ENCODE measurements around the gene GLT6D1.

Gene GLT6D1

DNA sequence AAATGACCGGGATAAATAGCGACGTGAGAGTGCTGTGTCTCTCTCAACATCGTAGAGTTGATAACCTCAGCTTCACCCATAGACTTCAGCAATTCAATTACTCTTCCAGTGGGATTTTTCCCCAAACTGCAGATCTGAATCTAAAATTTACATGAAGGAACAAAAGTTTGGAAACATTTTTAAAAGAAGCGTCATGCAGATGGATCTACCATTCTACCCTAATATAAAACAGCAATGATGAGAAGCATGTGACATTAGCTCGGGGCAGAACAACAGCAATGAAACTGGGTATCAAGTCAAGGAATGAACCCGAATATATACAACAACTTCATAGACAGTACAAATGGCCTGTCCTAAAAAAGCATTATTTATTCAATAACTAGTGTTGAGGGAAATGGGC lies 18.8 kb downstream of the GLT6D1 start:
- no peak for DNase-seq

DNA sequence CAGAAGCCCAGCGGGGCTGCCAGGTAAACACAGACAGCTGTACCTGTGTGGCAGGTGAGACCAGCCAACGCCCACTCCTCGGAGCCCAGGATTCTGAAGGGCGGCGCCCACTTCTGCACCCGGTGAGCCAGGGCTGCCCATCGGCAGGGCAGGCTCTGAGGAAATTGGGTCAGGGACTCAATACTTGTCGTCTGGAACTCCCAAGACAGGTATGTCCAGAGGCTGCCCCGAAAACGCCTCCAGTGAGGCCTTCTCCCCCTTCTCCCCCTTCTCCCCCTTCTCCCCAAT lies 19.8 kb downstream of the GLT6D1 start:
- no peak for DNase-seq

DNA sequence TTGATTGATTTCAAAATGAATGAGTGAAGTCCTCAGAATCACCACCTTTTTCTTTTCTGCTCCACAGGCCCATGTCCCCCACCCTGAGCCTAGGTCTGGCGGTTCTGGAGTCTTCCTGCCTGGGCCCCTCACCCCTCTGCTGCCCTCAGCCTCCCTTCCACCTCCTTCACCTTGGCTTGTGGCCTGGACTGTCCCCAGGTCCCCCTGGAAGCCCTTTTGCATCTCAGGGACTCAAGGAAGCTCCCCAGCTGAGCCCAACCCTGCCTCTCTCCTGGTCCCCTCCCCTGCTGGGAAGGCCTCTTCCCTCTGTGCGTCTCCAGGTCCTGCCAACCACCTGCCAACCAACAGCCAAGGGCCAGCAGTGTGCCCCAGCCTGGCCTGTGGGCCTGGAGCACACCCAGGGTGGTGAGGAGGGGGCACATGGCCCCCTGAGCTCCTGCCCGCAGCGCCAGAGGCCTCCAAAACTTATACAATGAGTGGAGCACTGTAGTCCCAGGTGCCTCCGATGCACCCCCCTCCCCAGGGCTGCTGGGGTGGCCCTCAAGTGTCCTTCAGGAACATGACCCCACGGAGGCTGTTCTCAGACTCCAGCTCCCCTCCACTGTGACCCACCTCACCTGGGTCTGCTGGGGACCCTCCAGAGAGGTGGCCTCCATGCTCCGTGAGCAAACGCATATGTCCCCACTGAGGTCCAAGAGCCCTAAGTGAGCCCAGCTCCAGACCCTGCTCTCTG lies 20.3 kb downstream of the GLT6D1 start:
- DNase-seq, result no peak

DNA sequence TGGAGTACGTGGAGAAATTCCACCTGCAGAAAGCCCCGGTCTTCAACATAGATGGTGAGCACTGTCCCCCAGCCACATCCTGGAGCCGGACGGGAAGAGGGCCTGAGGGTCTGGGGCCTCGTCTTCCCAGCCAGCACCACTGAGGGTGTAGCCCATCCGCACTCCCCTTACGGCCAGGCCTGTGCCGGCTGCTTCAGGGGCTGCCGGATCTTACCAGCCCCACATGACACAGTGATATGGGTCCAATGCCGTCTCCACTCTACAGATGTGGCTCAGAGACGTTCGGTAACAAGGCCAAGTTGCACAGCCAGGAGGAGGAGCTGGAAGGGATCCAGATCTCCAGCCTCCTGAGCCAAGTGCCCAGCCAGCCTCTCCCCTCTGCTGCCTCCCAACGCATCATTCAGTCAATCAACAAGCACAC lies 21.3 kb downstream of the GLT6D1 start:
- no peak for DNase-seq

DNA sequence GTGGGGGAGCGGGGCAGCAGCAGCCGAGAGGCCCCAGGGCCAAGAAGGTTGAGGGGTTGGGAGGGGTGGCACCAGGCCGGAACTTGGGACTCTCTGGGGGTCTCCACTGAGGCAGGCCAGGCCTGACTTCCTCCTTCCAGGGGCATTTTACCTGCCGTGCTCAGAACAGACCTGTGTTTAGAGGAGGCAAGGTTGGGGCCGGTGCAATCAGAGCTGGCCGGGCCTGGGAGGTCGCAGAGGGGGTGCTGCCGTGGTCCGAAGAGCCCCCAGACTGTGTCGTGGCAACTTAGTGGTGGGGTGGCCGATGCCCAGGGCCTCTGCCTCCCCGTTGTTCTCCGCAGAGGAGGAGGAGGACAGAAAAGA lies 21.8 kb downstream of the GLT6D1 start:
- no peak for DNase-seq

DNA sequence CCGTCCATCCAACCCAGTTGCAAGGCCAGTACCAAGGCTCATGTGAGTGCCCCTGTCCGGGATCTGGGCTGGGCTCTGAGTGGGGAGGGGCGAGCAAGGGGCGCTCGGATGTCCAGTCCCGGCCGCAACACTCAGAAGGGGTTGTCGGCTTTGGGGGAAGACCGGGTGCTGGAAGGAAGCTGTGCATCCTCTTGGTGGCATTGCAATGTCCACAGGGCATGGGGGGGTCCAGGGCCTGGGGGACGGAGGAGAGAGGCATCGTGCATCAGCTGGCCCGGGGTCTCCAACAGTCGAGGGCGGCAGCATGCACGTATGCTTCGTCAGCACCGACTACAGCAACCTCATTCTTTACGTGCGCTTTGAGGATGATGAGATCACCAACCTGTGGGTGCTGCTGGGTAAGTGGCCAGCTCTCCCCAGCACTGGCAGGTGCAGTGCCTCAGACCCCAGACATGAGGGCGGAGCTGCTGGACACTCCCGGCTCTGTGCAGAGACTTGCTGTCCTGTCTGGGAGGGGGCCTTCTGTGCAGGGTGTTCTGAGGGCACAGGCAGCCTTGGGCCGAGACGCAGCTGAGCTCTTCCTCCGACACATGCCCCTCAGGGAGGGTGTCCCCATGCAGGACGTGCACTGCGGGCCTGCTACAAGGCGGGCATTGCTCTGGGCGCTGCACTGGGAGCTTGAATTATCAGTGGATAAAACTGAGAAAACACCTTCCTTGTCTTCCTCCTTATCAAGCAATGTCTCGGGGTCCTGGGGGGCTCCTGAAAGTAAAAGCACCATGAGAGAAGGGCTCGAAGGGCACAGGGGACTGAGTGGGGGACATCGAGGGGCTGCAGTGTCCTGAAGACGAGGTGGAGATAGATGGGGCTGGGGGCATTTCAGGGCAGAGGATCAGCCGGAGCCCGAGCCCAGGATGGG lies 22.5 kb downstream of the GLT6D1 start:
- no peak for DNase-seq

DNA sequence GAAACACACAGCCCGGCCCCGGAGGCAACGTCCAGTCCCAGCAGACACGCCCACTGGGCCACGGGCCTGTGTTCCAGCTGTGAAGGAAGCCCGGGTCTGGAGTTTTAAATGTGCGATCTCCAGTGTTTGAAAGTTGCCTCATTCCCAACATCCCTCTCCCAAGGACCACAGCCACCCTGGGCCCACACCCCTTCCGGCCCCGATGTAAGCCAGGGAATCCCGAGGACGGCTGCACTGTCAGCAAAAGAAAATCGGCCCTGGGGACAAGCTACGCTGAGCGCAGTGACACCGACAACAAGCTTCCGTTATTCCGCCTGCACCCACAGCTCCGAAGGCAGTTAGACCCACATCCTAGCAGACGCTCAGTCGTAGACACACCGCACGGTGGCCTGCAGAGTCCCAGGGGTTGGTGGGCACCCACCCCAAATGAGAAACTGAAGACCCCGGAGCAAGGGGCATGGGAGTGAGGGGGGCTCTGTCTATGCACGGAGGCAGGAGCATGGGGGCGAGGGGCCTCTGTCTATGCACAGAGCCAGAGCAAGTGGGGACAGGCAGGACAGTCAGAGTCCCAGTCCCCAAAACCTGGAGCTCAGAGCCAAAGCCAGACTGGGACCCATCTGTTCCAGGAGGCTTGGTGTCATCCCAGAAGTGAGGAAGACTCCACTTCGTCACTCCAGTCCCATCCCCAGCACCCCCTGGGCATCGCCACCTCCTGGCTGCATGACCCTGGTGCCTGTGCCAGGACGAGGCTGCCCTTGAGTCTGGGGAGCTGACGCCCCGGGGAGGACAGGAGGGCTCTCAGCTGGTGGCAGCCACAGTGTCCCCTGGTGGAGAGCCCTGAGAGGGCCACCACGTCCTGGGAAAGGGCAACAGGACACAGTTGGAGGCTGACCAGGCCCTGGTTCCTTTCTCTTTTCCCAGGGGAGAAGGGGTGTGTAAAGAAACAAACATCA lies 23.4 kb downstream of the GLT6D1 start:
- no peak for DNase-seq

DNA sequence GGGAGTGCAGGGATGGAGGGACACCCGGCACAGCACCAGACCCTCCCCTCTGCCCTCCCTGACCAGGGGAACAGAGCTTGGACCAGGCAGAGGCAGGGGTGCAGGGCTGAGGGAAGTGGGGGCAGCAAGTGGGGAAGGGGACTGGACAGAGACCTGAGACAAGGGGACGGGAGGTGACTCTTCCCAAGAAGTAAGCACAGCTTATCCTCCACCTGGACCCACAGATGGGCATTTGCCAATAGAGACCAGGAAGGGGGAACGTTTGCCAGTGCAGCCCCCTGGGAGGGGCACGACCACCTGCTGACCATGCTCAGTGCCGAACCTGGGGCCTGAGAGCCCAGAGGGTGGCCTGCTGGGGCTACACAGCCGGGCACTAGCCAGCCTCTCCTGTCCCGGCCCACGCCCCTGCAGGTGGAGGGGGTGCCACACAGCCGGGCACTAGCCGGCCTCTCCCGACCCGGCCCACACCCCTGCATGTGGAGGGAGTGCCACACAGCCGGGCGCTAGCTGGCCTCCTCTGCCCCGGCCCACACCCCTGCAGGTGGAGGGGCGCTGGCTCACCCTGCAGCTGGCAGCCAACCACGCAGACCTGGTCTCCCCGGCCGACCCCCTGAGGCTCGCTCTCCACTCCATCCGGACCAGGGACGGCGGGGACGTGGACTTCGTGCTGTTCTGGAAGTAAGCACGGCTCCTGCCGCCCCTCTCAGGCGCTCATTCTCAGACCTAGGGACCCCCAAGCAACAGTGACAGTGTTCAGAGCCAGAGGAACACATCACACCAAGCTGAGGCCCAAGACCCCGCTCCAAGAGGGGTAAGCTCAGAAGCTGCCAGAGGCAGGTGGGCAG lies 24.3 kb downstream of the GLT6D1 start:
- no peak for DNase-seq

DNA sequence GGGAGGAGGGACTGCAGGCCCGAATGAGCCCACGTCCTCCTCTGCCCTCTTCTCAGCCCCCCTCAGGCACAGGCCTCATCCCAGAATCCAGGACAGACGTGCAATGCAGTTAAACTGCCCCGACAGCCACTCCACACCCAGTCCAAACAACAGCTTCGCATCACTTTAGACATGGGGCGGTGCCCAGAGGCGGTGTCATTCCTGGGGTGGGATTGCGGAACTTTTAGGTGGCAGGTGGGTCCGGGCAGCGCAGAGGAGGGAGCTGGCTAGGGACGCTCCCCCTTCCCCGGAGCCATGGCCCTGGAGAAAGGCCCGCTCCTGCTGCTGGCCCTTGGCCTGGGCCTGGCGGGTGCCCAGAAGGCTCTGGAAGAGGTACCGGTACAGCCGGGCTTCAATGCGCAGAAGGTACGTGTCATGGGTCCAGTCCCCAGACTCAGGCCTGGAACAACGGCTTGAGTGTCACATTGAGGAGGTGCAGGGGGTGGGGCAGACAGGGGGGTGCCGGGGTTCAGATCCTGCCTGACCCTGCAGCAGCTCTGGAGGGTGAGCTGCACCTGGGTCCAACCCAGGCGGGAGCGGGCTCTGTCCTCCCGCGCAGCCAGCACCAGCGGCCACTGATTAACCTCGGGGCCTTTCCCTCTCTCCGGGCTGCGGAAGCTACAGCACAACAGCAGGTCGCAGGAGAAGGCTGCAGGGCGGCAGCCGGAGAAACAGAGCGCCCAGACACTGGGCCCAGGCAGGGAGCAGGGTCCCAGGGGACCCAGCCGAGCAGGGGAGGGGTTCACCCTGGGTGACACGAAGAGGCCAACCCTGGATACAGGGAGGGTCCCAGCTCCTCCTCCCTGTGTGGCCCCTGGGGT lies 25.2 kb downstream of the GLT6D1 start:
- no peak for DNase-seq

DNA sequence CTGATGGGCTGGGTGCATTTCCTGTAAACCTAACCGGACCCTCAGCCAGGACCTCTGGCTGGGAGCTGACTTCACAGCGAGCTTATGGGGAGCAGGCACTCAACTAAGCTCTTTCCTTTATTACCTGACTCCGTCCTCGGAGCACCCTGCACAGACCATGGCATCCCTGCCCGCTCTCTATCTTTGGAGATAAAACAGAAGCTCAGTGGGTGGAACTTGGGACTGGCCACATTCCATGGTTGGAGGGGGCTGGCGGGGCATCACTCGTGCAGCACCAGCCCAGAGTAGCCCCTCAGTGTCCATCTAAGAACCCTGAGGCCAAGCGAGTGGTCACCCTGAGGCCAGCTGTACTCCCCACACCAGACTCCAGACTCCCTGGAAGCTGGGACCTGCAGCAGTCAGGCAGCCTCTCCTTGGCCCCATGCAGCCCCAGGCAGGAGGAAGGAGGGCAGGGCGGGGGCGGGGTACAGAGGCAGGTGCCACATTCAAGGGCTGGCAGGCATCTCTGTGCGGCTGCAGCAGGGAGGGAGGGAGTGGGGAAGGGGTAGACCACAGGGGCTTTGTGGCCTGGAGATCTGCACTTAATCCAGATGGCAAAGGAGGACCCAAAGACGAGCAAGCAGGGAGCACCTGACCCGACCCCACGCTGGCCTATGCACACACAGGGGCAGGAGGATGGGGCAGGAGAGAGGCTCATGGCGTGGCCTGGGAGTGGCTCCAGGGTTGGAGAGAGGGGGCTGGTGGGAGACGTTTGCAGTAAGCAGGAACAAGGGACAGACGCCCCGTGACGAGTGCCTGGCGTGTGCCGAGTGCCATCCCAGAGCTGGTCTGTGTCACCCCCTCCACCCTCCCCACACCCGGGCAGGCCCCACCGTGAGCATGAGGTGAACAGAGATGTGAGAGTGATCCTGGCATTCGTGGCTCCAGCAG lies 26.1 kb downstream of the GLT6D1 start:
- no peak for DNase-seq

DNA sequence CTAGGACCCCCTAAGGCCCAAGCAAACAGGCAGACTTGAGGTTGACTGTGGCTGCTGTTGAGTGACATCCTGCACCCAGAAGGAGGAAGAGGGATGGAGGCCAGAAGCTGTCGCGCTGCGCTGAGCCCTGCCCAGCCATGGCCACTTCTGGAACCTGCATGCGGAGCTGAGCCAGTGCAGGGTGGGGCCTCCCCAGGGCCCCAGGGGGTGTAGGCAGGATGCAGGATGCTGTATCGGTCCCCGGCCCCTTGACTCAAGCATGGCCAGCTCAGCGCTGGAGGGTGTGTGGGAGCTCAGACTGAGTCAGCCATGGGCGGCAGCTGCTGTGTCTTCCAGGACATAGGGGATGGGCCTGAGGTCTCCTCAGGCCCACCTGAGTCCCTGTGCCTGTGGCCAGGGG lies 26.9 kb downstream of the GLT6D1 start:
- no peak for DNase-seq

DNA sequence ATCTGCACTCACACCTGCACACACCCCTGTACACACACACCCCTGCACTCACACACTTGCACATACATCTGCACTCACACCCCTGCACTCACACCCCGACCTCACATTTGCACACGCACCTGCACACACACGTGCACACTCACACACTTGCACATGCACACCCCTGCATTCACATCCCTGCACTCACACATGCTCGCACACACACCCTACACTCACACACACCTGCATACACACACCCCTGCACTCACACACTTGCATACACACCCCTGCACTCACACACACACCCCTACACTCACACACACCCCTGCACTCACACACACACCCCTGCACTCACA lies 27.5 kb downstream of the GLT6D1 start:
- no peak for DNase-seq

DNA sequence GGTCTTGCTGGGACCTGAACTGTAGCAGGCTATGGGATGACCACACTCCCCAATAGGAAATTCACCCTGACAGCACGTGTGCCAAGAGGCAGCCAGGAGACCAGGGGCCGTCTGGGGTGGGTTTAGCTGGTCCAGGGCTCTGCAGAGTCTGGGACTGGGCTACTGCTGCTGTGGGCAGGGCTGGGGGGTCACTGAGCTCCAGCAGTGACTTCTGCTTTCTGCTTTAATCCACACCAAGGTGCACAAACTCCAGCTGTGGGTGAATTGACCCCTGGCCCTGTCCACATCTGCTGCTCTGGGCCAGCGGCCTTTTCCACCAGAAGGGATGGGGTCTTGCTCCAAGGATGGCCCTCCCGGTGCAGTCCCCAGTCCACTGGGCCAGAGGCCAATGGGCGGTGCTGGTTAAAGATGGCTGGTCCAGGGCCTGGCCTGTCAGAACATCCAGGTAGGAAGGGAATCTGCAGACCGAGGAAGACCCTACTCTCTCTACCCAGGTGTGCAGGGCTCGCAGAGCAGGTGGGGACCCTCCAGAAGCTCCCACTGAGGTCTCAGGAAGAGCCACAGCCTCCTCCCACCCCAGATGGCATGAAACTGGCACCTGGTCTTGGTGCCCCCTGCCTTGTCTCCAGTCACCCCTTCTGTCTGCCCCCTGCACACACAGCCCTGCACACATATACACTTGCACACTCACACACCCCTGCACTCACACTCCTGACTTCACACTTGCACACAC lies 28.0 kb downstream of the GLT6D1 start:
- DNase-seq, result no peak

DNA sequence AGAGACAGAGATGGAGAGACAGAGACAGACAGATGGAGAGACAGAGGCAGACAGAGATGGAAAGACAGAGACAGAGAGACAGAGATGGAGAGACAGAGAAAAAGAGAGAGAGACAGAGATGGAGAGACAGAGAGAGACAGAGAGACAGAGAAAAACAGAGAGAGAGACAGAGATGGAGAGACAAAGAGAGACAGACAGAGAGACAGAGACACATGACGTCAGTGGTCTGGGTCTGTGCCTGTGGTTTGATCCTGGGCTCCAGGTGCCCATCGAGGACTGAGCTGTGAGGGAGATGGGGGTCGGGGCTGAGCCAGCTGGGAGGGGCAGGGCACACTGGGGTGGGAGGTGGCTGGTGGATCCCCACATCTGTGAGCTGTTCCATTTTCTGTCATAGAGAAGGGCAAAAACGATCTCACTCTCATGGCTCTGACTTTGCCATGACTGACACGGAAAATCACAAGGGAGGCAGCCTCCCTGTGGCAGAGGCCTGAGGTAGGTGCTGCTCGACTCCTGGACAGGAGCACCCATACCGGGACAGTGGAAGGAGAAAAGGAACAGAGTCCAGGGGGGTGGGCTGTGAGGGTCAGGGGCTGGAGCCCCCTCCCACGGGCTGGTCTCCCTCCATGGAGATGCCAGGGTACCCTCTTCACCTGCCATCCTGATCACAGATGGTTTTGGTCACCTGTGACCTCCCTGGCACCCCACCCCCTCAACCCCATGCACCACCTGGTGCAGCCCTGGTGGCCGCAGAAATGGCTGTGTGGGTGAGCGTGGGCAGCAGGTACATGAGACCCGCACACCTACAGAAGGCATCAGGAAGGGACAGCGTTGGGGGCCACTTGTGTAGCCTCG lies 28.8 kb downstream of the GLT6D1 start:
- no peak for DNase-seq

DNA sequence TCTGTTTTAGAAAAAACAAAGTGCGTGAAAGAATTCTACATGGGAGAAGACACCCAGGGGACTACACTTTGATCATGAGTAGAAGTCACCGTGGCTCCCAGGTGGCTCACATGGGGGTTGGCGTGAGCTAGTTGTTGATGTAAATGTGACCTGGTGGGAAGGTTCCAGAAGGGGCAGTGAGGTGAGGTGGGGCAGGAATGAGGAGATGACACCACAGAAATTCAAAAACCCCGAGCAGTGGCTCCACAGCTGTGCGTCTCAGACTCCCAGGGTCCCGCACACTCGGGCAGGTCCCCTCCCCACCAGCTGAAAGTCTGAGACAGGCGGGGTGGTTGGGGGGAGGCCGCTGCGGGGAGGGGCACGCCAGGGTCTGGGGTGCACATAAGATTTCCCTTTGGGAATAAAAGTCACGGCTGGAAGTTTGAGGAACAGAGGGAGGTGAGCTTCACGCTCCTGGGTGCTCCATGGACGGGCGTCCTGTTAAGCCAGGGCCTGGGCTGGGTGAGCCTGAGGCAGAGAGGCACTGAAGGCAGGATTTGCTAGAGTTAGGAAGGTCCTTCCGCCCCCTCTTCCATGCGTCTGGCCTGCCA lies 29.9 kb downstream of the GLT6D1 start:
- no peak for DNase-seq

DNA sequence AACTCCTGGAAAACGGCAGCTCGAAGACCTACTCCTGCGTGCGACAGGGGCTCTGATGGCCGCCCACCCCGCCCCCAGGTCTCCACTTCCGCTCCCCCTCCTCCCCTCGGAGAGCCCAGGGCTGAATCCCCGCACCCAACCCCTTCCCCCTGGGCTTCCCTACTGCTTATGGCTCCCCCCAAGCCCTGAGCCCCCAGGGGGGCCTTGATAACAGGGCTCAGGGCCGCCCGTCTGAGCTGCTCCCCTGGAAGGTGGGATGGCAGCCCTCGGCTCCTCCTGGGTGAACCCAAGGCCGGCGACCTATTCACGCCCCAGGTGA lies 30.4 kb downstream of the GLT6D1 start:
- no peak for DNase-seq

DNA sequence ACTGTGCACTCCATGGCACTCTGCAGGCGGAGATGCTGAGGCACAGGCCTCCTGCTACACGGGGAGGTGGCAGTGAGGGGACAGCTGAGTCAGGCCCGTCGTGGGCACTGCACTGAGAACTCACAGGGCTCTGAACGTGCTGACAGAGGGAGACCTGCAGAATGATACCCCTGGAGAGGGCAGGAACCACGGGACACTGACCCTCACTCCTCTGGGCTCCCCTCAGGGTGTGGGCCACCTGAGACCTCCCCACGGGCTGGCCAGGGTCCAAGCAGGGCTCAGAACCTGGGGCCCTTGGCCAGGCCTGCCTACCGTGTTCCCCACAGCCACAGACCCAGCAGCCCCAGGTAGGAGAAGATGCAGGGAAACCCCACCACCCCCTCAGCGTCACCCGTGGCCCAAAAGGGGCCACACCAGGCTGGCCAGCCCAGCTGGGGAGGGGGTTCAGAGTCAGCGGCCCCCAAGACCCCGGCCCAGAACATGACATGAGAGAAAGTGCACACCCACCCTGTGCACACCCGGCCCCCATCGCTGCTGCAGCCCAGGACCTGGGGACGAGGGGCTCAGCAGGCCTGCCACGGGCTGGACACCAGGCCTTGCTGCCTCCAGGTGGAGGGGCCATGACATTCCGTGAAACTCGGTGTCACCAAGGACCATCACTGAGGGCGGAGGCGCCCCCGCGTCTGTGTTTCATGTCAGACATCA lies 30.9 kb downstream of the GLT6D1 start:
- no peak for DNase-seq
